ENCODE data around the gene C20orf204.

- TF ChIP-seq CTCF (IDR thresholded peaks at IDR 0.05; ENCODE audit: extremely low read depth in 1 of 2, insufficient read depth in 1 of 2, low read depth in 1 of 2, low read length in 2 of 2): no peak
- no peak for TF ChIP-seq EZH2 (IDR thresholded peaks at IDR 0.05; ENCODE audit: borderline replicate concordance, low read depth, low read length, severe bottlenecking)
- no peak for TF ChIP-seq FOS (IDR thresholded peaks at IDR 0.05; ENCODE audit: borderline replicate concordance, insufficient read depth, low read length)
- no peak for TF ChIP-seq POLR2A (IDR thresholded peaks at IDR 0.05; ENCODE audit: low read depth, low read length)
- no peak for TF ChIP-seq MAX (IDR thresholded peaks at IDR 0.05; ENCODE audit: insufficient read depth, insufficient read length)
These were observed 5.2 kb downstream of the C20orf204 start for GRCh38 chr20:64041040-64041780.

All from endothelial cell of umbilical vein (primary cell).